A549 (cell line): Measurements from ENCODE around the gene JARID2. TPM values are rescaled to one million over a fixed set of nuclear protein-coding genes. Genes with fewer than 3 reads are reported as not detected.

Experiments
- ATAC-seq, 2 experiments: fragments of 200-7000 bp in 1 of 2; fragments of >200 bp in 1 of 2; cut with Nextera tagmentation in 1 of 2; cut with Tn5 transposase in 1 of 2; 3 replicates each; pipeline versions ENCODE4 v1.8.0 to v1.9.1; 2018 to 2020; ENCODE audit warnings: mild to moderate bottlenecking in 1 of 2, moderate library complexity in 1 of 2
- CTCF ChIA-PET: fragments of 300-600 bp; sonication (Branson Sonifier 250); formaldehyde crosslinking; extraction: SDS; loops from one replicate; lab custom pipeline; 2021; ENCODE audit warnings: antibody characterized with exemption, inconsistent platforms; lab: Yijun Ruan, JAX
- POLR2A ChIA-PET: fragments of 350-600 bp; formaldehyde crosslinking; extraction: SDS; loops from one replicate; lab custom pipeline; 2021; ENCODE audit warnings: antibody characterized with exemption, inconsistent platforms; lab: Yijun Ruan, JAX
- DNase-seq, 2 experiments: peaks; one replicate each; pipeline versions ENCODE4 v3.0.0 to v3.0.0-alpha.2; 2011 to 2016; ENCODE audit warnings: low read depth in 1 of 2, low spot score in 1 of 2
- FAIRE-seq: peaks from 2 replicates; lab custom pipeline; 2011; peaks lifted over from hg19 to GRCh38; lab: Jason Lieb, UNC
- H3K27ac ChIP-seq, 2 experiments: fragments of >200 bp; sonication (Bioruptor Twin); formaldehyde crosslinking; 3 replicates each; pipeline ENCODE4 v1.5.1; 2016 to 2017
- H3K4me1 ChIP-seq: fragments of >200 bp; sonication (Bioruptor Twin); formaldehyde crosslinking; 3 replicates; pipeline ENCODE4 v1.6.1; 2016
- H3K4me2 ChIP-seq: fragments of >200 bp; sonication (Bioruptor Twin); formaldehyde crosslinking; 3 replicates; pipeline ENCODE4 v1.6.1; 2016
- H3K4me3 ChIP-seq: fragments of >200 bp; sonication (Bioruptor Twin); formaldehyde crosslinking; 3 replicates; pipeline ENCODE4 v1.5.1; 2016
- H3K9me3 ChIP-seq: fragments of >200 bp; sonication (Bioruptor Twin); formaldehyde crosslinking; 3 replicates; pipeline ENCODE4 v1.6.1; 2016
- BHLHE40 ChIP-seq: IDR thresholded peaks from 2 replicates; pipeline ENCODE4 v1.6.1; 2012; ENCODE audit warnings: low read depth, low read length, inconsistent platforms
- CBX2 ChIP-seq: fragments of 200-600 bp; sonication (generic); IDR thresholded peaks from 2 replicates; pipeline ENCODE4 v1.6.1; 2016; ENCODE audit warnings: low read depth, mild to moderate bottlenecking, borderline replicate concordance
- CEBPB ChIP-seq, 2 experiments: fragments of >200 bp in 1 of 2; sonication (Bioruptor Twin) in 1 of 2; formaldehyde crosslinking in 1 of 2; IDR thresholded peaks; 2 replicates each; pipeline ENCODE4 v1.6.1; 2012 to 2016
- CHD4 ChIP-seq: fragments of 200-600 bp; sonication (generic); IDR thresholded peaks from 2 replicates; pipeline ENCODE4 v1.6.1; 2016; ENCODE audit warnings: antibody characterized with exemption, mild to moderate bottlenecking, borderline replicate concordance
- EHF ChIP-seq: fragments of 250-450 bp; sonication (Bioruptor Pico); IDR thresholded peaks from 2 replicates; pipeline ENCODE4 v1.5.0; 2020; ENCODE audit warnings: mild to moderate bottlenecking
- EHMT2 ChIP-seq: fragments of 200-600 bp; sonication (generic); IDR thresholded peaks from 2 replicates; pipeline ENCODE4 v1.6.1; 2016; ENCODE audit warnings: antibody characterized with exemption, low read depth, mild to moderate bottlenecking, moderate library complexity
- EP300 ChIP-seq, 2 experiments: fragments of >200 bp; sonication (Bioruptor Twin); formaldehyde crosslinking; IDR thresholded peaks; 2 replicates in 1 of 2; 3 replicates in 1 of 2; pipeline ENCODE4 v1.6.1; 2016 to 2017
- FOSL2 ChIP-seq, 2 experiments: fragments of 450-650 bp in 1 of 2; fragments of >200 bp in 1 of 2; sonication (Bioruptor Twin) in 1 of 2; formaldehyde crosslinking; IDR thresholded peaks; 2 replicates each; pipeline versions ENCODE4 v1.5.0 to v1.6.1; 2016 to 2020; ENCODE audit warnings: mild to moderate bottlenecking in 1 of 2, moderate library complexity in 1 of 2
- GATA3 ChIP-seq: IDR thresholded peaks from 2 replicates; pipeline ENCODE4 v1.6.1; 2012; ENCODE audit warnings: borderline replicate concordance
- HDAC2 ChIP-seq: fragments of 200-600 bp; sonication (generic); IDR thresholded peaks from 2 replicates; pipeline ENCODE4 v1.6.1; 2016
- HEYL ChIP-seq: fragments of 250-450 bp; sonication (Bioruptor Pico); IDR thresholded peaks from 2 replicates; pipeline ENCODE4 v1.8.0; 2021; ENCODE audit warnings: mild to moderate bottlenecking, moderate library complexity
- HOXA7 ChIP-seq: fragments of 250-450 bp; sonication (Bioruptor Pico); IDR thresholded peaks from 2 replicates; pipeline ENCODE4 v1.5.0; 2020; ENCODE audit warnings: mild to moderate bottlenecking, moderate library complexity
- HOXB5 ChIP-seq: fragments of 250-450 bp; sonication (Bioruptor Pico); IDR thresholded peaks from 2 replicates; pipeline ENCODE4 v1.5.0; 2020; ENCODE audit warnings: mild to moderate bottlenecking, moderate library complexity
- KDM1A ChIP-seq: fragments of 200-600 bp; sonication (generic); IDR thresholded peaks from 2 replicates; pipeline ENCODE4 v1.6.1; 2016; ENCODE audit warnings: low read depth, mild to moderate bottlenecking
- KDM5A ChIP-seq: fragments of 200-600 bp; sonication (generic); IDR thresholded peaks from 2 replicates; pipeline ENCODE4 v1.6.1; 2016; ENCODE audit warnings: antibody characterized with exemption, mild to moderate bottlenecking
- MAZ ChIP-seq: fragments of 150-350 bp; IDR thresholded peaks from 2 replicates; pipeline ENCODE4 v1.6.1; 2014; ENCODE audit warnings: antibody characterized with exemption, low read depth, low read length, borderline replicate concordance
- MYC ChIP-seq: IDR thresholded peaks from 2 replicates; pipeline ENCODE4 v1.6.1; 2012; ENCODE audit warnings: mild to moderate bottlenecking, inconsistent platforms, low read length, improper control_type of control experiment, borderline replicate concordance
- PHF8 ChIP-seq: fragments of 200-600 bp; sonication (generic); IDR thresholded peaks from 2 replicates; pipeline ENCODE4 v1.6.1; 2016; ENCODE audit warnings: low read depth, mild to moderate bottlenecking, antibody characterized with exemption, moderate library complexity, borderline replicate concordance
- RAD21 ChIP-seq, 2 experiments: fragments of >200 bp in 1 of 2; sonication (Bioruptor Twin) in 1 of 2; formaldehyde crosslinking in 1 of 2; IDR thresholded peaks in 1 of 2; conservative IDR thresholded peaks in 1 of 2; 2 replicates in 1 of 2; 3 replicates in 1 of 2; pipeline ENCODE4 v1.6.1; 2012 to 2018; ENCODE audit warnings: inconsistent platforms in 1 of 2
- RARB ChIP-seq: fragments of 250-450 bp; sonication (Bioruptor Pico); IDR thresholded peaks from 2 replicates; pipeline ENCODE4 v1.8.0; 2021; ENCODE audit warnings: mild to moderate bottlenecking, moderate library complexity
- RFX5 ChIP-seq: fragments of 450-650 bp; IDR thresholded peaks from 2 replicates; pipeline ENCODE4 v1.7.1; 2014; ENCODE audit warnings: antibody characterized with exemption, mild to moderate bottlenecking, moderate library complexity
- SMC3 ChIP-seq: fragments of >200 bp; sonication (Bioruptor Twin); formaldehyde crosslinking; IDR thresholded peaks from 3 replicates; pipeline ENCODE4 v1.6.1; 2018; ENCODE audit warnings: inconsistent platforms
- SREBF2 ChIP-seq: fragments of 450-650 bp; IDR thresholded peaks from 2 replicates; pipeline ENCODE4 v1.6.1; 2014; ENCODE audit warnings: mild to moderate bottlenecking, moderate library complexity
- TFCP2L1 ChIP-seq: fragments of 250-450 bp; sonication (Bioruptor Pico); IDR thresholded peaks from 2 replicates; pipeline ENCODE4 v1.5.0; 2021; ENCODE audit warnings: mild to moderate bottlenecking
- ZNF302 ChIP-seq: fragments of 250-450 bp; sonication (Bioruptor Pico); IDR thresholded peaks from 2 replicates; pipeline ENCODE4 v1.9.0; 2021; ENCODE audit warnings: inconsistent platforms, mild to moderate bottlenecking, moderate library complexity
- WGBS: methylation state at CpG from one replicate; pipeline ENCODE4 v1.1.6; 2017; ENCODE audit errors: missing lambda C conversion rate; 5-methylcytosine and 5-hydroxymethylcytosine counted together
- polyA plus RNA-seq, 4 experiments: library from polyadenylated mRNA; depleted of rRNA in 3 of 4; stranded (reverse); fragments of >200 nt; fragmentation: RNase III in 1 of 4; extraction: RNeasy Plus Mini Kit Qiagen cat#74134 plus additional on column Dnase treatment in 1 of 4; gene quantifications; 2 replicates in 3 of 4; 3 replicates in 1 of 4; pipeline ENCODE4 v1.2.3, GENCODE V29; 2011 to 2017
- TF ChIP-seq, protein P1 (sequence below): fragments of >200 bp; sonication (Bioruptor Twin); formaldehyde crosslinking; IDR thresholded peaks from 3 replicates; pipeline ENCODE4 v1.6.1; 2016
- TF ChIP-seq, protein P2 (sequence below): IDR thresholded peaks from 2 replicates; pipeline ENCODE4 v1.6.1; 2012; ENCODE audit warnings: low read depth, borderline replicate concordance
- TF ChIP-seq, protein P3 (sequence below): fragments of >200 bp; sonication (Bioruptor Twin); formaldehyde crosslinking; IDR thresholded peaks from 3 replicates; pipeline ENCODE4 v1.5.1; 2016
- TF ChIP-seq, protein P4 (sequence below): fragments of 450-650 bp; IDR thresholded peaks from 2 replicates; pipeline ENCODE4 v1.6.1; 2014; ENCODE audit warnings: antibody characterized with exemption
- TF ChIP-seq, protein P5 (sequence below): IDR thresholded peaks from 2 replicates; pipeline ENCODE4 v1.6.1; 2012

JARID2 gene
- polyA plus RNA-seq, 2 of the 4 experiments (the other 2 are of a cell fraction) = 7.8 to 8.3 TPM

DNA sequence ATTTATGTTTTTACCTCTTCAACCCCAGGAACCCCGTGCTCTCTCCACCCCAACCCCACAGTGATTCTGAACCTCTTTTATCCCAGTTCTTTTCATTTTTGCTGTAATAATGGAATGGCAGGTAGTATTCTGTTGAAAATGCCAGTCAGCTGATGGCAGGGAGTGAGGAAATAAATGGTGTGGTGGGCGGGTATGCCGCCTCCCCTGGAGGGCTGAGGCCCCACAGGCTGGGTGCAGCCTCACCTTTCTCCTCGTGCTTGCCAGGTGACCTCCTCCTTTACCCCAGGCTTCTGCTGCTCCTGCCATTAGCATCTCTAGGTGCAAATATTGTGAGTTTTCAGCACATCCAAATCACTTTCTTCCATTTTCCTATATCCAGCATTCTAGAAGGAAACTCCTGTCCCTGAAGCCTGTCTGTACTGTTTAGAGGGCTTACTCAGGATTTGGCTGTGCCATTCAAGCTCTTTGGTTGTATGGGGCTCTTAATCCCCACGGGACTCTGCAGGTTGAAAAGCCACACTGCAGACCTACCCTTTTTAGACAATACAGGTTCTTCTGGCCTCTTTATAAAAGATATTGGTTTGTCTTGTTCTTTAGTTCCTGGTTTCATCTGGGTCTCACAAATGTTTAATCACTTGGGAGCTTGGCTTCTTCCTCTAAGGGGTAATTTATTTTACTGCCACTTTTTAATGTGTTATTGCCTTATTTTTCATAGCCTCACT lies 201.8 kb downstream of the JARID2 start:
- H3K4me1 ChIP-seq = peaks cover 10% of the 10 kb centered on the region; the same call in 2 of the 3 replicates
- CTCF ChIA-PET = no interaction called here
- no peak for ATAC-seq
- POLR2A ChIA-PET = no interaction called here
- H3K27ac ChIP-seq = no peak overlapping the region
- no peak overlapping the region for H3K4me3 ChIP-seq
- DNase-seq = no peak
- no peak overlapping the region for H3K4me2 ChIP-seq
- no peak for FAIRE-seq
- 77% methylated on average over 5 of the region's 5 CpGs for WGBS
- no peaks in the 10 kb centered on the region for H3K9me3 ChIP-seq
- TF ChIP-seq KDM1A (no peak), HOXB5 (CRISPR knock-in tag) (no peak), CEBPB (IDR thresholded peaks at IDR 0.05) (no peak), RFX5 (no peak), FOSL2 (IDR thresholded peaks at IDR 0.05) (no peak), FOSL2 (CRISPR knock-in tag; IDR thresholded peaks at IDR 0.05) (no peak), PHF8 (no peak), HOXA7 (CRISPR knock-in tag) (no peak), MYC (no peak), RARB (CRISPR knock-in tag) (no peak), CBX2 (no peak), SREBF2 (no peak), ZNF302 (CRISPR knock-in tag) (no peak), EHMT2 (no peak), KDM5A (no peak), MAZ (no peak), RAD21 (conservative IDR thresholded peaks at IDR 0.05 in 1 of 2, IDR thresholded peaks at IDR 0.05 in 1 of 2) (no peak), BHLHE40 (no peak), TFCP2L1 (CRISPR knock-in tag) (no peak)

DNA sequence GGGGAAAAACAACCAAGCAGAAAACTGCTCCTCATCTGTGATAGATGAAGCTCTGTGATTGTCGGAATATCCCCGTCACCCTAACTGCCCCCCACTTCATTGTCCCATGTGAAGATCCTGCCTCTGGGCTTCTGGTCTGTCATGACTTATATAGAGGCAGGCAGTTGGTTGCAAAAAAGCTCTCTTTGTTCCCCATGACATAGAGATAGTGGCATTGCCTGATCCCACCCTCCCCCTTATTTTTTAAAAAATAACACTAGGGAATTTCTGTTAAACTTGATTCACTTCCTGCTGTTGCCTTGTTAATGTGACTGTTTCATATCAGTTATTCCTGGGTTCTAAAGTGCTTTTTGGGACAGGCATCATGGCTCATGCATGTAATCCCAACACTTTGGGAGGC lies 203.1 kb downstream of the JARID2 start:
- no peak for DNase-seq
- WGBS = 94% methylated on average over 2 of the region's 2 CpGs
- H3K4me2 ChIP-seq = no peak overlapping the region
- no peak overlapping the region for H3K4me3 ChIP-seq
- no peaks in the 10 kb centered on the region for H3K9me3 ChIP-seq
- ATAC-seq = no peak
- POLR2A ChIA-PET = no interaction called here
- no peak for FAIRE-seq
- 0 out of 3 replicates have a peak, but pooled peaks cover 3% of the 10 kb centered on the region for H3K4me1 ChIP-seq
- TF ChIP-seq, protein P1, sequence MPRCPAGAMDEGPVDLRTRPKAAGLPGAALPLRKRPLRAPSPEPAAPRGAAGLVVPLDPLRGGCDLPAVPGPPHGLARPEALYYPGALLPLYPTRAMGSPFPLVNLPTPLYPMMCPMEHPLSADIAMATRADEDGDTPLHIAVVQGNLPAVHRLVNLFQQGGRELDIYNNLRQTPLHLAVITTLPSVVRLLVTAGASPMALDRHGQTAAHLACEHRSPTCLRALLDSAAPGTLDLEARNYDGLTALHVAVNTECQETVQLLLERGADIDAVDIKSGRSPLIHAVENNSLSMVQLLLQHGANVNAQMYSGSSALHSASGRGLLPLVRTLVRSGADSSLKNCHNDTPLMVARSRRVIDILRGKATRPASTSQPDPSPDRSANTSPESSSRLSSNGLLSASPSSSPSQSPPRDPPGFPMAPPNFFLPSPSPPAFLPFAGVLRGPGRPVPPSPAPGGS = no peak
- no peak for TF ChIP-seq SREBF2
- no peak for TF ChIP-seq SMC3
- H3K27ac ChIP-seq = no peak overlapping the region
- CTCF ChIA-PET = interaction anchor here (1.1 kb wide), 1 partner anchor 1320 kb away, joined by 3 read pairs; no protein-coding TSS in a partner anchor

DNA sequence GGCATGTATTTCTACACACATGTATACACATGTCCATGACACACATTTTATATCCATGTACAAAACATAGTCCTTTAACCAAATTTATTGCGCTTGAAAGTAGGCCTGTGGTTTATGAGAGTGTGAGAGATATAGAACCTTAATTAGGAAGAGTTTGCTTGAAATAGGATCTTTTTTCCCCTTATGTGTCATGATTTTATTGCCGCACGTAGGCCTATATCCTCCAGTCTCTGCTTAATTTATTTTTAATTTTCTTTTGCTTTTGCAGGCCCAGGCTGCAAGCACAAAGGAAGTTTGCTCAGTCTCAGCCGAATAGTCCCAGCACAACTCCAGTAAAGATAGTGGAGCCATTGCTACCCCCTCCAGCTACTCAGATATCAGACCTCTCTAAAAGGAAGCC lies 205.9 kb downstream of the JARID2 start:
- no peak overlapping the region for H3K4me3 ChIP-seq
- 100% methylated on average over 4 of the region's 4 CpGs for WGBS
- DNase-seq (no peak), ATAC-seq (no peak), FAIRE-seq (no peak)
- no peak overlapping the region for H3K4me2 ChIP-seq
- ChIA-PET POLR2A (no interaction called here), CTCF (interaction anchor here (1.2 kb wide), 1 partner anchor 11 kb away, joined by 3 read pairs; no protein-coding TSS in a partner anchor)
- no peak overlapping the region for H3K27ac ChIP-seq
- no peaks in the 10 kb centered on the region for H3K9me3 ChIP-seq
- peaks cover 14% of the 10 kb centered on the region for H3K4me1 ChIP-seq
- TF ChIP-seq HDAC2 (no peak), HEYL (CRISPR knock-in tag) (no peak), EP300 (IDR thresholded peaks at IDR 0.05) (no peak), CHD4 (no peak), EHF (CRISPR knock-in tag) (no peak), TFCP2L1 (CRISPR knock-in tag) (no peak), GATA3 (no peak), CEBPB (IDR thresholded peaks at IDR 0.05) (no peak), KDM1A (no peak)
- TF ChIP-seq, protein P2, sequence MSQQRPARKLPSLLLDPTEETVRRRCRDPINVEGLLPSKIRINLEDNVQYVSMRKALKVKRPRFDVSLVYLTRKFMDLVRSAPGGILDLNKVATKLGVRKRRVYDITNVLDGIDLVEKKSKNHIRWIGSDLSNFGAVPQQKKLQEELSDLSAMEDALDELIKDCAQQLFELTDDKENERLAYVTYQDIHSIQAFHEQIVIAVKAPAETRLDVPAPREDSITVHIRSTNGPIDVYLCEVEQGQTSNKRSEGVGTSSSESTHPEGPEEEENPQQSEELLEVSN = no peak
- TF ChIP-seq, protein P3, sequence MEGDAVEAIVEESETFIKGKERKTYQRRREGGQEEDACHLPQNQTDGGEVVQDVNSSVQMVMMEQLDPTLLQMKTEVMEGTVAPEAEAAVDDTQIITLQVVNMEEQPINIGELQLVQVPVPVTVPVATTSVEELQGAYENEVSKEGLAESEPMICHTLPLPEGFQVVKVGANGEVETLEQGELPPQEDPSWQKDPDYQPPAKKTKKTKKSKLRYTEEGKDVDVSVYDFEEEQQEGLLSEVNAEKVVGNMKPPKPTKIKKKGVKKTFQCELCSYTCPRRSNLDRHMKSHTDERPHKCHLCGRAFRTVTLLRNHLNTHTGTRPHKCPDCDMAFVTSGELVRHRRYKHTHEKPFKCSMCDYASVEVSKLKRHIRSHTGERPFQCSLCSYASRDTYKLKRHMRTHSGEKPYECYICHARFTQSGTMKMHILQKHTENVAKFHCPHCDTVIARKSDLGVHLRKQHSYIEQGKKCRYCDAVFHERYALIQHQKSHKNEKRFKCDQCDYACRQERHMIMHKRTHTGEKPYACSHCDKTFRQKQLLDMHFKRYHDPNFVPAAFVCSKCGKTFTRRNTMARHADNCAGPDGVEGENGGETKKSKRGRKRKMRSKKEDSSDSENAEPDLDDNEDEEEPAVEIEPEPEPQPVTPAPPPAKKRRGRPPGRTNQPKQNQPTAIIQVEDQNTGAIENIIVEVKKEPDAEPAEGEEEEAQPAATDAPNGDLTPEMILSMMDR = no peak
- TF ChIP-seq, protein P4, sequence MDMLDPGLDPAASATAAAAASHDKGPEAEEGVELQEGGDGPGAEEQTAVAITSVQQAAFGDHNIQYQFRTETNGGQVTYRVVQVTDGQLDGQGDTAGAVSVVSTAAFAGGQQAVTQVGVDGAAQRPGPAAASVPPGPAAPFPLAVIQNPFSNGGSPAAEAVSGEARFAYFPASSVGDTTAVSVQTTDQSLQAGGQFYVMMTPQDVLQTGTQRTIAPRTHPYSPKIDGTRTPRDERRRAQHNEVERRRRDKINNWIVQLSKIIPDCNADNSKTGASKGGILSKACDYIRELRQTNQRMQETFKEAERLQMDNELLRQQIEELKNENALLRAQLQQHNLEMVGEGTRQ = no peak
- TF ChIP-seq, protein P5, sequence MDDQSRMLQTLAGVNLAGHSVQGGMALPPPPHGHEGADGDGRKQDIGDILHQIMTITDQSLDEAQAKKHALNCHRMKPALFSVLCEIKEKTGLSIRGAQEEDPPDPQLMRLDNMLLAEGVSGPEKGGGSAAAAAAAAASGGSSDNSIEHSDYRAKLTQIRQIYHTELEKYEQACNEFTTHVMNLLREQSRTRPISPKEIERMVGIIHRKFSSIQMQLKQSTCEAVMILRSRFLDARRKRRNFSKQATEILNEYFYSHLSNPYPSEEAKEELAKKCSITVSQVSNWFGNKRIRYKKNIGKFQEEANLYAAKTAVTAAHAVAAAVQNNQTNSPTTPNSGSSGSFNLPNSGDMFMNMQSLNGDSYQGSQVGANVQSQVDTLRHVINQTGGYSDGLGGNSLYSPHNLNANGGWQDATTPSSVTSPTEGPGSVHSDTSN = no peak
